HCT116 (cell line): ENCODE results near the gene TOPORS. TPM values are rescaled to one million over a fixed set of nuclear protein-coding genes. Genes with fewer than 3 reads are reported as not detected.
"Not testable (repeated sequence)": the region's sequence is repeated elsewhere in the genome, so short reads cannot be mapped to it uniquely, and the experiment has no call there.

ENCODE experiments used
- ATAC-seq: fragments of 200-7000 bp; cut with Tn5 transposase; 2 replicates; pipeline ENCODE4 v1.9.1; 2020; ENCODE audit warnings: mild to moderate bottlenecking, moderate library complexity
- BruUV-seq: library from RNA; stranded (reverse); fragments of 400-500 nt; replicated peaks from 2 replicates; lab custom pipeline; 2021; lab: Mats Ljungman, UMichigan
- CTCF ChIA-PET: fragments of 300-600 bp; sonication (Branson Sonifier 250); formaldehyde crosslinking; loops from one replicate; lab custom pipeline; 2021; ENCODE audit warnings: antibody characterized with exemption; lab: Charles Lee
- POLR2A ChIA-PET: fragments of 300-600, 350-600 bp; sonication (Branson Sonifier 250); formaldehyde crosslinking; loops from one replicate; lab custom pipeline; 2021; ENCODE audit warnings: antibody characterized with exemption; lab: Charles Lee
- RAD21 ChIA-PET, 2 experiments: fragments of 300-600 bp; sonication (Branson Sonifier 250); formaldehyde crosslinking; loops; one replicate each; lab custom pipeline; 2023; ENCODE audit warnings: low total read pairs in 2 of 2; ENCODE audit not compliant: uncharacterized antibody in 2 of 2, unreplicated experiment in 2 of 2, low non-redundant PET in 1 of 2; lab: Charles Lee
- DNase-seq: peaks from one replicate; pipeline ENCODE4 v3.0.0-alpha.2; 2010; ENCODE audit warnings: low read depth, low spot score
- H2AFZ ChIP-seq: fragments of 200-600 bp; shearing (Covaris generic), sonication (generic); 2 replicates; pipeline ENCODE4 v1.6.1; 2017; ENCODE audit warnings: low read depth, mixed run types, mixed read lengths, antibody characterized with exemption, low read length; ENCODE audit not compliant: poor library complexity, severe bottlenecking
- H3K27ac ChIP-seq: 2 replicates; pipeline ENCODE4 v1.5.1; 2012; ENCODE audit warnings: low read depth, low read length
- H3K27me3 ChIP-seq: fragments of 200-600 bp; sonication (generic); 2 replicates; pipeline ENCODE4 v1.6.1; 2016; ENCODE audit warnings: mixed run types, low read length, mixed read lengths; ENCODE audit not compliant: insufficient read depth
- H3K36me3 ChIP-seq, 2 experiments: fragments of 200-500 bp in 1 of 2; fragments of 200-600 bp in 1 of 2; sonication (Bioruptor generic) in 1 of 2; sonication (generic) in 1 of 2; 2 replicates each; pipeline versions ENCODE4 v1.5.1 to v1.6.1; 2014 to 2016; ENCODE audit warnings: low read length in 2 of 2, inconsistent platforms in 1 of 2, mixed read lengths in 1 of 2, mixed run types in 1 of 2; ENCODE audit not compliant: insufficient read depth in 2 of 2, control insufficient read depth in 1 of 2
- H3K4me1 ChIP-seq, 2 experiments: fragments of 200-600 bp in 1 of 2; sonication (generic) in 1 of 2; 2 replicates each; pipeline versions ENCODE4 v1.5.1 to v1.6.1; 2012 to 2017; ENCODE audit warnings: low read length in 2 of 2, inconsistent platforms in 1 of 2, mild to moderate bottlenecking in 1 of 2, mixed read lengths in 1 of 2, mixed run types in 1 of 2, moderate library complexity in 1 of 2; ENCODE audit not compliant: insufficient read depth in 2 of 2, control insufficient read depth in 1 of 2
- H3K4me2 ChIP-seq: fragments of 200-600 bp; sonication (generic); 2 replicates; pipeline ENCODE4 v1.6.1; 2017; ENCODE audit warnings: mixed run types, low read length, mixed read lengths
- H3K4me3 ChIP-seq, 2 experiments: fragments of 200-600 bp in 1 of 2; sonication (generic) in 1 of 2; replicated peaks in 1 of 2; 2 replicates each; pipeline ENCODE4 v1.5.1; 2011 to 2016; ENCODE audit warnings: low read length in 2 of 2, control low read depth in 1 of 2, low read depth in 1 of 2, mild to moderate bottlenecking in 1 of 2, mixed read lengths in 1 of 2, mixed run types in 1 of 2
- H3K79me2 ChIP-seq: fragments of 200-600 bp; sonication (generic); 2 replicates; pipeline ENCODE4 v1.6.1; 2017; ENCODE audit warnings: mild to moderate bottlenecking, mixed run types, low read length, moderate library complexity, mixed read lengths; ENCODE audit not compliant: insufficient read depth
- H3K9ac ChIP-seq: fragments of 200-600 bp; sonication (generic); 2 replicates; pipeline ENCODE4 v1.6.1; 2016; ENCODE audit warnings: low read length, mixed read lengths
- H3K9me2 ChIP-seq: fragments of 200-600 bp; sonication (generic), shearing (Covaris generic); 2 replicates; pipeline ENCODE4 v1.6.1; 2017; ENCODE audit warnings: mixed run types, mild to moderate bottlenecking, moderate library complexity; ENCODE audit not compliant: insufficient read depth
- H3K9me3 ChIP-seq, 2 experiments: fragments of 200-500 bp in 1 of 2; fragments of 200-600 bp in 1 of 2; sonication (Bioruptor generic) in 1 of 2; sonication (generic) in 1 of 2; 2 replicates each; pipeline ENCODE4 v1.6.1; 2014 to 2017; ENCODE audit warnings: low read length in 2 of 2, mixed read lengths in 2 of 2, inconsistent platforms in 1 of 2, low read depth in 1 of 2, mild to moderate bottlenecking in 1 of 2, mixed run types in 1 of 2, moderate library complexity in 1 of 2; ENCODE audit not compliant: control insufficient read depth in 1 of 2, insufficient read depth in 1 of 2
- H4K20me1 ChIP-seq: fragments of 200-600 bp; sonication (generic), shearing (Covaris generic); 2 replicates; pipeline ENCODE4 v1.6.1; 2017; ENCODE audit warnings: mixed run types, mild to moderate bottlenecking, moderate library complexity; ENCODE audit not compliant: insufficient read depth
- RAD21 ChIP-seq: IDR thresholded peaks from 2 replicates; pipeline ENCODE4 v1.6.1; 2012; ENCODE audit warnings: low read depth, mild to moderate bottlenecking
- REST ChIP-seq: IDR thresholded peaks from 2 replicates; pipeline ENCODE4 v1.6.1; 2012; ENCODE audit warnings: low read depth
- ZNF274 ChIP-seq: fragments of 200-500 bp; sonication (Bioruptor generic); IDR thresholded peaks from 2 replicates; pipeline ENCODE4 v1.6.1; 2014; ENCODE audit warnings: mild to moderate bottlenecking, low read depth, low read length, inconsistent platforms
- intact Hi-C: fragments of 100-400 bp; cut with micrococcal nuclease; formaldehyde crosslinking; loops from 2 replicates; pipeline ENCODE4 v1.10.0; 2022
- total RNA-seq: library from RNA; stranded (reverse); gene quantifications from one replicate; pipeline ENCODE4 v1.2.1, GENCODE V29; 2021; ENCODE audit not compliant: unreplicated experiment

TOPORS gene
- total RNA-seq, 1 experiment from 2014 or later = 12.7 TPM

DNA sequence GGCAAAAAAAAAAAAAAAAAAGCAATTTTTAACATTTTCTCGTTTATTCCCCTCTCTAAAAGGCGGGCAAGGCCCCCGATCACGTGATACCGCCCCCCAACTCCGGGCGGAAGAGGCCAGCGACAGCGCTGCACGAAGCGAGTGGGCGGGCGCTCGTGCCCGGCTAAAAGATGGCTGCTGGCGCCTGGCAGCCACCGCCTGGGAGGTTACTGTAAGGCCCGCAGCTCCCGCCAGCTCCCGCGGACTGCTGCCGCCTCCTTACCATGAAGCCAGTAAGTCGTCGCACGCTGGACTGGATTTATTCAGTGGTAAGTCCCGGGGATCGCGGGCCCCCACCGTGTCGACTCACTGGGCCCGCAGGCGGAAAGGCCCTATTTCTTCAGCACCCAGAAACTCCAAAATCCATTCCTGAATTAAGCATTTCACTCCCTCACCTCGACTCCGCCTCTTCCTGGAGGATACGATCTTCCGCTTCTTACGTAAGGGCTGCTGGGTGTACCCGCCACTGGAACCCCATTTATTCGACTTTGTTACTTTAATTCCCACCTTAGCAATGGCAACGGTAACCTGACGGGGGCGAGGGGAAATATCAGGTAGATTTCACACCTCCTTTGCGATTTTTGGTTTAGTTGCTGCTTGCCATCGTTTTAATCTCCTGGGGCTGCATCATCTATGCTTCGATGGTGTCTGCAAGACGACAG is at the start of gene TOPORS, which contains the start of gene SMIM27 (continued):
- TF ChIP-seq REST (no peak), RAD21 (no peak), ZNF274 (no peak)

DNA sequence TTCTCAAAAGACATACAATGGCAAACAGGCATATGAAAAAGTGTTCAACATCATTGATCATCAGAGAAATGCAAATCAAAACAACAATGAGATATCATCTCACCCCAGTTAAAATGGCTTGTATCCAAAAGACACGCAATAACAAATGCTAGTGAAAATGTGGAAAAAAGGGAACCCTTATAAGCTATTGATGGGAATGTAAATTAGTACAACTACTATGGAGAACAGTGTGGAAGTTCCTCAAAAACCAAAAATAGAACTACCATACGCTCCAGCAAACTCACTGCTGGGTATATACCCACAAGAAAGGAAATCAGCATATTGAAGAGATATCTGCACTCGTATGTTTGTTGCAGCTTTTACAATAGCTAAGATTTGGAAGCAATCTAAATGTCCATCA is 46.6 kb upstream of the TOPORS start:
- H3K9ac ChIP-seq, H3K79me2 ChIP-seq, H3K4me1 ChIP-seq, H3K27me3 ChIP-seq, BruUV-seq, H3K9me3 ChIP-seq, intact Hi-C loops, H3K4me3 ChIP-seq, H4K20me1 ChIP-seq, POLR2A ChIA-PET, H2AFZ ChIP-seq, H3K9me2 ChIP-seq, H3K27ac ChIP-seq, CTCF ChIA-PET, H3K36me3 ChIP-seq, H3K4me2 ChIP-seq, DNase-seq, ATAC-seq, RAD21 ChIA-PET: not testable (repeated sequence)
